Daoy (cell line): Measurements from ENCODE around the gene NLRP1. TPM values are rescaled to one million over a fixed set of nuclear protein-coding genes. Genes with fewer than 3 reads are reported as not detected.
A peak's percentile ranks its signal among the peaks of the same experiment; 100 is the strongest.

Experiments
- DNase-seq: peaks from one replicate; pipeline ENCODE4 v3.0.0-alpha.2; 2015; ENCODE audit warnings: low read depth
- total RNA-seq: library from RNA; depleted of rRNA; stranded (reverse); fragments of >200 nt; shearing (Covaris generic); gene quantifications from 2 replicates; pipeline ENCODE4 v1.2.3, GENCODE V29; 2014; rRNA removed

The NLRP1 gene
- total RNA-seq = 38.9 and 41.6 TPM in 2 replicates

DNA sequence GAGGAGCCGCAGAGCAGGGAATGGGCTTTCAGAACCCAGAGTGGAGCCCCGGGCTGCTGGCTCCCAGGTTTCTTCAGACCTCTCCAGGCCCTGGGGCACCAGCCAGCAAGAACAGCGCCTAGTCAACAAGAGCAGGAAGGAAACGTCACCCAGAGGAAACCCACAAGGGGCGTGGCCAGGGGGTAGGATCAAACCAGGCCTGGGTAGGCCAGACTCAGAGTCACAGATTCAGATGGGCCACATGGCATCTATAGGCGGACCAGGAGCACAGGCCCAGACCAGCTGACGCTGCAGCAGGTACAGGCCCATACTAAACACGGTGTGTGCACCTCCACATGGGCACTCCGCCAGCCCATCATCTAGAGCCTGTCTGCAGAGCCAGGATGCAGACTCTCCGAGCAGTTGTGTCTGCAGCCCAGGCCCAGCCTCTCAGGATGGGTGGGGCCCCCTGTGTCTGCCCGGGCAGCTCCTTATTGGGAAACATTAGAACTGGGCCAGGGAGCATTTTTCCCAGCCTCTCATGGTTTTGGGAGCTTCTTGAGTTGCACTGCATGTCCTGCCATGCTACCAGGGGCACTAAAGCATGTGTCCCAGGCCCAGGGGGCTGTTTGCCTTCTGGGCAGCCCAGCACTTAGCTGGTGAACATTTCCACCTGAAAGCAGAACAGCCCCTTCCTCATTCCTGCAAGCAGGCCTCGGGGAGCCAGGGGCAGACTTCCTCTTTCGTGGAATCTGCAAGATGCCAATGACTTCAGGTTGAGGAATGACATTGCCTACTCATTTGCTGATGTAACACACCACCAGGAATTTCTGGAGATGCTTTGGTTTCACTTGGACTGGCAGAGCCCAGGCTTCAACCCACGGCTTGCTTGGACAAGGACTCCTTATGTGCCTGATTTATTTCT is at the start of gene NLRP1:
Gene NLRP1, minus strand, starts transcription at position 127 of the 904 bp plus-strand sequence. CDS start 552 bp downstream, outside the sequence.
- DNase-seq = peak; percentile 91

DNA sequence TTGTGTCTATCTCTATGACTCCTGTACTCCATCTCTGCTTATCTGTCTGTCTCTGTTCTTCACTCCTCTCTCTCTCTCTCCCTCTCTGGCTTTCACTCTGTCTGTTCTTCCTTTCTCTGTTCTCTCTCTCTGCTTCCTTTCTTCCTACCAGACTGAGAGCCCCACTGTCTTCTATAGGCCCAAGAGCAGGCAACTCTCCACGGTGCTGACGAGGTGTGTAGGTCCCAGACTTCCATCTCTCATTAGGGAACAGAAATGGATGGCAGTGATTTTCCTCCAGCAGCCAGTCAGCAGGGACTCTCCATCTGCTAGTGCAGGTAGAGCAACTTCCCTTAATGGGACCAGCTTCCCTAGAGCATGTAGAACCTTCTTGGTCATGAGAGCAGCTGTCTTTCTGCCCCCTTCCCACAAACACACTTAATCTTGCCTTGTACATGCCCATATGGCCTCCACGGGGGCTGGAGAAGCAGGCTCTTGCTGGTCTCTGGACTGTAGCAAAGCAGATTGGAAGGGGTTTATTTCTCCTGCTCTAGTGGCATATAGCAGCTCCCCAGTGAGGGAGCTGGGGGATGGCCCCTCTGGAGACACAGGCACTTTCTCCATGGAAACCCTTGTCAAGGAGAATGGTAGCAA is 47.8 kb upstream of the NLRP1 start:
- no peak for DNase-seq

DNA sequence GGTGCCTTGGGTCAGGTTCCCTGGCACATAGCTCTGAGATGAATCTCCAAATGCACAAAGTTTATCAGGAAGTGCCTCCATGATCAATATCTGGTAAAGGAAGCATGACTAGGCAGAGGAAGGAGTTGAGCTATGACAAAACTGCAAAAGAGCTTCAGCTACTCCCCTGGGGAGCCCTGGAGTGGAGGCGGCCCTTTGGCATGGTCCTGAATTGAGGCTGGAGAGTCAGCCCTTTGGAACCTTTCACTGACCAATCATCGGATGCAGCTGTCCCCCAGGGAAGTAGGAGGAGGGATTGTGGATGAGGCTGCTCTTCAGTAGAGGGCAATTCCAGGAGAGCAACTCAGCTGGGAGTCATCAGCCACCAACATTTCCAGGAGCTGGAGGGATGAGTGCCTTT is 46.1 kb upstream of the NLRP1 start:
- DNase-seq = peak; percentile 69

DNA sequence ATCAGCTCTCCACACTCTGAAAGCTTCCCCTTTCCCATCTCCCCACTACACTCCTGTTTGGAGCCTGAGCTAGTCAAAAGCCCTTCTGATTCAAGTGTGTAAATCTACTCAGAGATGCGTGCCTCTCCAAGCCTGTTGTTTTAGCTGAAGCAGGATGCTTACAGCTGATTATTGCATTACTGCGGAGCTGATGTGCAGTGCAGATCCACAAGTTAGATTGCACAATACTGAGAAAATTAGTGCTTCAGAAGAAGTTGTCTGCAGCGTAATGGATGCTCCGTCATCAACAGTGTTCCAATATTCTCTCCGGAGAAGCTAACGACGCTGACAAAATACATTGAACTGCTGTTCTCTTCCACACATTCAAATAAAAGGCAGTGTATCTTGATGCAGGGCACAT is 44.8 kb upstream of the NLRP1 start:
- no peak for DNase-seq

DNA sequence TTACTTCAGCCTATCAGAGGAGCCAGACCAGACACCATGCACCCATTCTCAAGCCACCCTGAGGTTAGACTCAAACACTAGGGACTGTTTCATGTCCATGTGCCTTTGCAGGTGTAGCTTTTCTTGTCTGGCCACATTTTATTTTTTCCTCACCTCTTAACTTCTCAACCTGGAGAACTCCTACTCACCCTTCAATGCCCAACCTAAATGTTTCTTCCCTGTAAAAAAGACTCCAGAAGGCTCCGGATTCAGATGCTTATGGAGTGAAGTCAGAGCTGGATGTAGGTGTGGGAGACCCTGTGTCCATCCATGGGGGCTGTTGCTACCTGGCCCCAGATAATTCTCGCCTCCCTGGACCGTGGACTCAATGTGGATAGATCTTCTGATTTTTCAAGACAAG is 44.0 kb upstream of the NLRP1 start:
- DNase-seq = no peak

DNA sequence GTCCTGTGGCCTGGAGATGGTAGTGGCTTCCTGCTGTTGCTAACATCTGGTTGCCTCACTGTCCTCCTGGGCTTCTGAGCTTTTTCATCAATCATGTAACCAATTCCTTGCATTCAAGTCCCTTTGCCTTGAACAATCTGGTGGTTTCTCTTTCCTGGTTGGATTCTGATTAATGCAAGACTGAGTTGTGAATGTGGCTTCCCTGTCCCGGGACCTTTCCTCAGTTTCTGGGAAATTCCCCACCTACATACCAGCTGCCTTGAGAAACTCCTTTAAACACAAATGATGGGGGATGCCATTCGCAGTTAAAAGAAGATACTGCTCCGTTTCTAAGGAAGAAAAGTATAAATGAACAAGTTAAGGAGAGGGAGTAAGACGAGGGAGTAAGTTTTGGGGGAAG is 39.9 kb upstream of the NLRP1 start:
- DNase-seq = no peak

DNA sequence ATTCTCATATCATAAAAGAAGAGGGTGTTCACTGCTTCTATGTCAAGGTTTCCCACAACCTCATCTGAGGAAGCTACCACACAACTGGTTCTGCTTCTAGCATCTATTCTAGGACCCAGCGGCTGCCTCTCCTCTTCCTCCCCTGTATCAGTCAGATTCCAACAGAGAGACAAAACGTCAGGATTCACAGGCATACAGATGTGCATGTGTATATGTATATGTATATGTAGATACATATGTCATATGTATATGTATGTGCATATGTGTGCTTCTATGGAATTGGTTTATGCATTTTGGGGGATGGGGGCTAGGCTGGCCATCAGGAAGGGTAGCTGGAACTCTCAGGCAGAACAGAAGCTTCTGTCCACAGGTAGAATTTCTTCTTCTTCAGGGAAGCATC is 37.4 kb upstream of the NLRP1 start:
- no peak for DNase-seq

DNA sequence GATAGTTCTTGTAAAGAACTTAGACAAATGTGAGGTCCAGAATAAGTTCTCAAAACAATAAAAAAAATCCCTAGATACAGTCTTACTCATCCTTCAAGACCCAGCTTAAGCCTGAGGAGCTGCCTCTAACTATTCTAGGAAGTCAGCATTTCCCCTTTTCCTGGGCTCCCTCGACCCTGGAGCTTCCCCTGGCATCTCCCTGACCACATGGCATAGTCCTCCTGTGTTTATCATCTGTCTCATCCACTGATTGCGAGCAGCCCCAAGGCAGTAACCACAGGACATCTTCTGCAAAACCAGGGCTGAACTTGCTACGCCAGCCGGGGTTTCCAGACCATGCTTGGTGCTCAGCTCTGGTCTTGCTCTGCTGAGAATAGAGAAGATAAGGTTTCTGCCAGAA is 36.7 kb upstream of the NLRP1 start:
- DNase-seq = no peak

DNA sequence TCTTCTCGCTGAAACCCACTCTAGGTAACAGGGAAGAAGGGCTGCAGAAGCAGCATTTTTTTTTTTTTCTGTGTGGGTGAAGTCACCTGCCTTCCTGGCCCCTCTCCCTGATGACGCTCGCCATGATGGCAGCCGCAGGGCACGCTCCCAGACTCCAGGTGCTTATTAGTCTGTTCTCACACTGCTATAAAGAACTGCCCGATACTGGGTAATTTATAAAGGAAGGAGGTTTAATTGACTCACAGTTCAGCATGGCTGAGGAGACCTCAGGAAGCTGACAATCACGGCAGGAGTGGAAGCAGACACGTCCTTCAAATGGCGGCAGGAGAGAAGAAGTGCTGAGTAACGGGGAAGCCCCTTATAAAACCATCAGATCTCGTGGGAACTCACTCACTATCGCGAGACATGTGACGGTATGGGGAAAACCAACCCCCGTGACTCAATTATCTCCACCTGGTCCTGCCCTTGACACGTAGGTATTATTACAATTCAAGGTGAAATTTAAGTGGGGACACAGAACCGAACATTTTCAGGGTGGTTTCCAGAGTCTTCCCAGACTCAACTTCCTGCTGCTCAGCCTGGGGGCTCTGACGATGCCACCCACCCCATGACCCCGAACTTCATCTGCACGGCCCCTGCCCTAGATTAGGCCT is 34.9 kb upstream of the NLRP1 start:
- DNase-seq = peak; percentile 87

DNA sequence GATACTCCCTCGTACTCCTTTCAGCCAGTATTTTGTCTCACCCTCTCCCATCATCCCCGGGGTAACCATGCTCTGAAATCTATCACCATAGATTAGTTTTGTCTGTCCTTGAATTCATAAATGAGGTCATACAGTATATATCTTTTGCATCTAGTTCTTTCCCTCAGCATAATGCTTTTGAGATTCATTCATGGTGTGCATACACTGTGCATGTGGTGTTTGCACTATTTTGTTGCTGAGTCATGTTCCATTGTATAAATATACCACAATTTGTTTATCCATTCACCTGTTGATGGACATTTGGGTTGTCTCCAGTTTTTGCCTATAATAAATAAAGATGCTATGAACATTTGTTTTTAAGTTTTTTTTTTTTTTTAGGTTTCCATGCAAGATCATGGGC is 34.2 kb upstream of the NLRP1 start:
- no peak for DNase-seq

DNA sequence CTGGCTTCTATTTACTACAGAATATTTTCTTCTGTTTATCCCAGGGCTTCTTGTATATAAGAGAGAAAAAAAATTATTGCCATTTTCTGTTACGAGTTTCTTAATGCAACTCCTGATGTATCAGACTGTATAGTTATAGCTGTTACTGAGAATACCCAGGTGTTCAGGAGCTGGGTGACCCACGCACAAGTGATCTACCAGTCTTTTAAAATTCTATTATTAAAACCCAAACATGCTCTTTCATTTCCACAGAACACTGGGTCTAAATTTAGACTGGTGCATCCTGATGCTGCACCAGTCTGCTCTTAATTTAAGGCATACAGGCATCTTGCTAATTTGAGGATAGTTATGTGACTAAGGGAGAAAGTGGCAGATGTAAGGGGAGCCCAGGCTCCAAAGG is 31.2 kb upstream of the NLRP1 start:
- DNase-seq = no peak

DNA sequence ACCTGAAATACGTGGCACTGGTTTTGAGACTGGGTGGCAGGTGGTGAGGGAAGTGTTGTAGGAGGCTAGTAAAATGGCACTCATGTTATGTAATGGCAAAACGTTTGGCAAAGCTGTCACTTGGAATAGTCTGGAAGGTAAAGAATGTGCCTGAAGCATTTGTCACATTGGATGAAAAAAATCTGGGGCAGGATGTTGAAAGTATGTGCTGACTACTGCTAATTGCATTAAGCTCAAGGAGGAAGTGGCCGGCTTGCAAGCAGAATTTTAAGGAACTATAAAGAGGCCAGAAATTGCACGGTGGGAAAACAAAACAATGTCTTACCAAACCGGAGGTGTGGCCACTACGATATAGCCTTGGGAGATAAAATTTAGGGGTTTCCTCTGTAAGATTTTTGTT is 26.6 kb upstream of the NLRP1 start:
- DNase-seq = no peak

DNA sequence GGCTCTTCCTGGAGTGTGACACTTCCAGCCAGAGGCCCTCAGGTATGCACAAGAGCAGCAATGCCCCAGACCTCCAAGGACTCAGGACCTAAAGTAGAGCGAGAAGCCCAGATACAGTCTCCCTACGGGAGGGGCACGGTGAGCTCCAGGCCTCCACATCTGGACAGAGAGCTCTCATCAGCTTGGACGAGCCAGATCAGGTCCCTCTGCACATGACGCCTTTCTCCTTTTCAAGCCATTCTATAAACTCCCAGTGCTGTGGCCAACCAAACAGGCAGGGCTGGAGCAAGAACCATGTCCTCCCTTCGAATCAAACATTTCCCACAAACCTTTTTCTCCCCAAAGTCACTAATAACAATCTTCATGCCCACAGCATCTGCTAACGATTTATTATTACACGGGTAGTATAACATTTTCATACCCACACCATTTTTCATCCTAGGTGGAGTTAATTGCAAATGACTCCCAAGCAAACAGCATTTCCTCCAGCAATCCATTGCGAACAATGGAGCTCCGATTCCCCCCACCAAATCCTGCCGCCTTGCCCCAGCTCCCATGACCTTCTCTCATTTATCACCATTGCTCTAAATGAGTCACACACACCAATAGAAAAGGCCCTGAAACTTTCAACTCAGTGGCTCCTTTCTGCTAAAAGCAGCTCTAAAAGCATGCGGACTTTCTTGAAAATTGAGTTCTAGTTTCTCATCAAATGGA is 24.2 kb upstream of the NLRP1 start:
- DNase-seq = no peak

DNA sequence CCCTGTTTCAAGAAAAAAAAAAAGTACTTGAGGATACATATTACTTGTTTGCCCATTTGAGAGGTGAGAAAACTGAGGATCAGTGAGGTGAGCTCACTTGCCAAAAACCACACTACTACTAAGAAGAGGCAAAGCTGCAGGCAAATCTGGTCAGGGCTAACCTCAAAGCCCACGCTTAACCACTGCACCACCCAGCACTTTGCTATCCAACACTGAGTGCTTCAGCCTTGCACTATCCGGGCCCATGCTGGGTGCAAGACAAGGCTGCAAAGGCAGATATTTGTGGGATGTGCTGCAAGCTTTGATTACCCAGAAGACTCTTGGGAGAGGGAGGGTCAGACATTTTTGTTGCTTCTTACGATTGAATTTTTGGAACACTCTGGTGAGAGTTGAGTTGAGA is 23.6 kb upstream of the NLRP1 start:
- no peak for DNase-seq

DNA sequence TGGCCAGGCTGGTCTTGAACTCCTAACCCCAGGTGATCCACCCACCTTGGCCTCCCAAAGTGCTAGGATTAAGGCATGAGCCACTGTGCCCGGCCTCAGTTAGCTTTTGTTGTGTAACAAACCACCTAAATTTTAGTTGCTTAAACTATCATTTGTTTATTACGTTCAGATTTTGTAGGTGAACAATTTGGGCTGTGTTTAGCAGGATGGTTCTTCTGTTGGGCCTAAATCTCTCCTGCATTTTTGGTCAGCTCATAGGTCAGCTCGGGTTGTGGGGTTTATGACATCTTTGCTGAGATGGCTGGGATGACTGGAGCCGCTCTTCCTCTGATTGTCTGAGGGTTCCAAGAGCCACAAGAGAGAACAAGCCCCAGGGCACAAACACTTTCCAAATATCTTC is 21.1 kb upstream of the NLRP1 start:
- no peak for DNase-seq

DNA sequence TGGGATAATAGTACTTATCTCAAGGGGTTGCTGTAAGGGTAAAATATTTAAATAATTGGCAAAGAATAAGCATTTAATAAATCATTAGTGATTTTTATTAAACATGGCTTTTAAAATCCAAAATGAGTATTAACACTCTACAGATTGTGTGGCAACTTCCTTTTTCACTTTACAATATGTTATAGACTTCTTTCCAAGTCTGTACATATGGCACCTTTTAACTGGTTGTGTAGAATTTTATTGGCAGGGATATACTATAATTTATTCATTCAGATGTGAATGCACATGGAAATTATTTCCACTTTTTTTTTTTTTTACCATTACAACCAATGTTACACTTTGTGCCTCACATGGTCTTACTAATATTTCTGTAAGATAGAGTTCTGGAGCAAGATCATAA is 15.7 kb upstream of the NLRP1 start:
- DNase-seq = no peak

DNA sequence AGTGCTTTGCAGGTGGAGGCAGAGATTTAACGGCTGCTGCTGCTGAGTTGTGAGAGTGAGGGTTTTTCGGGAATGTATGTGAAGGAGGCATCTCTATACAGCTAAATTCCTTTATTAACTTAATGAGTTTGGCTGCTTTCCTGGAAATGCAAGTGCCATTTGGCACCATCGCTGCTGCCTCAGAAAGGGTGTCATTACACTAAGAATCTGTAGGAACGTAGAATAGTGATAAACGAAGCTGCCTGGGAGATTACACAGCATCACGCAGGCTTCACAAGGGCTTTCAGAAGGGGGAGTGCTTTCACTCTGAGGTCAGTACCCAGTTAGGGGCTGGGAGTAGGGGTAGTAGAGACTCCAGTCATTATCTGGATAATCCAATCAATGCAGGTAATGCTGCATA is 14.1 kb upstream of the NLRP1 start:
- no peak for DNase-seq

DNA sequence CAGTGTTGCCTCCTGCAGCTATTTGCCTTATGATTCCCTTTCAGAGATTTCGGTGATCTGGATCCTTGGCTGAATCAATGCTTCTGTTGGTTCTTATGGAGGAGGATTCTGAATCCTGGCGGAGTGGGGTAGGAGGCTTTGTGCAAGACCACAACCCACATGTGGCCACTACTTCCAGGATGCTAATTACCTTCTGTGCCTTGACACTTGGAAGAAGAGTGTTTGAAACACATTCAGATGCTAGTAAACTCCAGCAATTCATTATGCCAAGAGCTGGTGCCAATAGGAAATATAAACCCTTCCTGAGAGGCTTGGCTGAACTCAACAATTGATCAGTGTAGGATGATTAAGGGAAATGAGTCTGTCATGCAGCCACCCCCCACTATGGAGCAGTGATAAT is 12.1 kb upstream of the NLRP1 start:
- no peak for DNase-seq

DNA sequence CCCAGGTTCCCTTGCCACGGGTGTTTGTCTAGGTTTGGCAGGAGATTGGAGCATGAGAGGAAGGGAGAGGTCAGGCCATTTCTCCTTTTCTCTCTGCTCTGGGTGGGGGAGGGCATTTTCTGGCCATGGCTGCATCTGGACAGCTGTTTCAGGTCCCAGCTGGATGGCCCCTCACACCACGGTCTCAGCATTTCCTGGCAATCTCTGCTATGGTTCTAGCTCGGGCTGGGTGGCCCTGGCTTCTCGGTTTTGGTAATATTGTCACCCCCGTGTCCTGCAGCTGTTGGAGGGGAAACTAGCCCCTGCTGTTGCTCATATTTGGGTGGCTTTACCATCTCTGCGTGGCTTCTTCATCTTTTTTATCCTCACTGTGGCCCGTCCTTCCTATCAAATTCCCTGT is 11.5 kb upstream of the NLRP1 start:
- no peak for DNase-seq

DNA sequence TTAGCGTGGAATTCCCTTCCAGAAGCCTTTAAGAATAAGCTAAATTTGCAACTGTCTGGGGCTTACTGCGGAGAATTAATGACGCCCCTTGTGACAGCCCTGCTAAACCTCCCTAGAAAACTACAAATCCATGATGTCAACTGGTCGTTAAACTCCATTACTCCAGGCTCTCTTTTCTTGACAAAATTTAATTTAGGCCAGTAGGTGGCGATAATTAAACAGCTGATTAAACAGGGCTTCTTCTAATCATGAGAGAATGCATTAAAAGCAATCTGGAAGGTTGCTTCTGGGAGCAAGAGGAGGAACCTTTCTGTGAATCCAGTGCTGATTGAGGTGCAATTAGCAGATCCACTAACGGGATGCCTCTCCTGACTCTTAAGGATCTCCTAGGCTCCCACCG is 8.1 kb upstream of the NLRP1 start:
- no peak for DNase-seq

DNA sequence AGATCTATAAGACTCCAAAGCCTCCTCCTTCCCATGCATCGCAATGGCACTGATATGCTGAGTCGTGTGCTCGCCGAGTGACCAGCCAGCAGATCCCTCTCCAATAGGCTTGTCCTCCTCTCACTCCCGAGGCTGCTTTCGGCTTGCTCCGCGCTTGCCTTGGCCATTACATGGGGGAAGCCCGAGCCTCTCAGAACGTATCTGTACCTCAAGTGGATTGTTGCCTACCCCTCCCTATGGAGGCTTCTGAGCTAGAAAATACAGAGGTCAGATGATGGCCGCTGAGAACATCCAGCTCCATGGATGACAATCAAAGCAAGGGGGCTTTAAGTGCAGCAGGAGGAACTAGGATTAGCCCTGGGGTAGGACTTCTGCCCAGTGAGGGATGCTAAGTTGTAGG is 7.7 kb upstream of the NLRP1 start:
- DNase-seq = no peak

DNA sequence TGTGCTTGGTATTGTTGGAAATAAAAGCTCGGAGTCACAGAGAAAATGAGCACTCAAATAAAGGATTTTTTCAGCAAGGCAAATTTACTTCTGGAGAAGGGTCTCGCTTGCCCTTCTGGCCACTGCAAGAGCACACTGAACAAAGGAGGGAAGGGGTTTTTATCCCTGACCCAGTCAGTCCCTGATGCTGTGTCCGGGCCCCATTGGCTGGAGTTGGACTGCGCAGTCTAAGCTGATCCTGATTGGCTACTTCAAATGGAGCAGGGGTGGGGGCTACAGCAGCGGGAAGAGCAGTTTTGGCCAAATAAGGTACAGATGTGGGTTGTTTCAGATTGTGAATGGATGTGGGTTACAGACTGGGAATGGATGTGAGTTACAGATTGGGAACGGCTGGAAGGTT is 4.3 kb upstream of the NLRP1 start:
- no peak for DNase-seq
